ENCODE measurements around the gene ADH1A. TPM values are rescaled to one million over a fixed set of nuclear protein-coding genes. Genes with fewer than 3 reads are reported as not detected.

Gene ADH1A
- total RNA-seq, result 1 to 10 TPM in 1 of 4 donors, under 1 TPM in 1, not detected in 2; 0.54 to 1.4 TPM

GRCh38 chr4:99290848-99291786, at the start of gene ADH1A:
TSS of gene ADH1A (minus strand) at chr4:99290985. CDS start at chr4:99290914, 71 bp downstream.
- Histone ChIP-seq H3K27ac (no peak within 1 kb of the TSS), H3K4me3 (no peak within 1 kb of the TSS), H3K27me3 (no peaks in the 10 kb centered on the region), H3K4me1 (no peaks in the 10 kb centered on the region), H3K36me3 (peaks cover 0 to 4% of the 10 kb centered on the region in 2 donors), H3K9me3 (peaks cover 0 to 4% (median 0%) of the 10 kb centered on the region in 3 donors)
- WGBS, 2 donors (ENCODE audit: low coverage in 1 of 2), result 67 to 79% methylated on average over 2 to 3 of the region's 3 CpGs
- ATAC-seq, result no peak
- no peak for TF ChIP-seq POLR2A (IDR thresholded peaks at IDR 0.05)
- TF ChIP-seq POLR2AphosphoS5 (IDR thresholded peaks at IDR 0.05), result no peak
- TF ChIP-seq CTCF (IDR thresholded peaks at IDR 0.05), result no peak

GRCh38 chr4:99339172-99339571, 48.4 kb upstream of the ADH1A start:
- 95 to 100% methylated on average over 2 to 3 of the region's 3 CpGs for WGBS, 2 donors (ENCODE audit: low coverage in 1 of 2)
- H3K27me3 ChIP-seq, result no peaks in the 10 kb centered on the region
- no peak overlapping the region for H3K4me3 ChIP-seq
- H3K9me3 ChIP-seq, result no peaks in the 10 kb centered on the region
- no peaks in the 10 kb centered on the region for H3K36me3 ChIP-seq
- ATAC-seq, result no peak
- no peak overlapping the region for H3K27ac ChIP-seq
- peaks cover 0 to 6% (median 0%) of the 10 kb centered on the region in 3 donors for H3K4me1 ChIP-seq
- TF ChIP-seq POLR2AphosphoS5 (IDR thresholded peaks at IDR 0.05) (no peak), POLR2A (IDR thresholded peaks at IDR 0.05) (no peak), EP300 (IDR thresholded peaks at IDR 0.05) (no peak), CTCF (IDR thresholded peaks at IDR 0.05) (no peak)

GRCh38 chr4:99336553-99336952, 45.8 kb upstream of the ADH1A start:
- no peak for TF ChIP-seq EP300 (IDR thresholded peaks at IDR 0.05)
- TF ChIP-seq POLR2AphosphoS5 (IDR thresholded peaks at IDR 0.05), result no peak
- TF ChIP-seq CTCF (IDR thresholded peaks at IDR 0.05), result no peak
- no peak for TF ChIP-seq POLR2A (IDR thresholded peaks at IDR 0.05)
- WGBS, 2 donors (ENCODE audit: low coverage in 1 of 2), result 0 to 20% methylated on average over 3 to 4 of the region's 4 CpGs
- no peak for ATAC-seq
- peak overlapping the region in 1 of 4 donors; percentile 30 for H3K27ac ChIP-seq
- peaks cover 0 to 6% (median 0%) of the 10 kb centered on the region in 3 donors for H3K4me1 ChIP-seq
- H3K9me3 ChIP-seq, result no peaks in the 10 kb centered on the region
- no peak overlapping the region for H3K4me3 ChIP-seq
- no peaks in the 10 kb centered on the region for H3K27me3 ChIP-seq
- no peaks in the 10 kb centered on the region for H3K36me3 ChIP-seq

GRCh38 chr4:99334880-99335279, 44.1 kb upstream of the ADH1A start:
- WGBS, 2 donors (ENCODE audit: low coverage in 1 of 2), result 56 to 63% methylated on average over 1 of the region's 1 CpG
- TF ChIP-seq CTCF (IDR thresholded peaks at IDR 0.05) (no peak), POLR2AphosphoS5 (IDR thresholded peaks at IDR 0.05) (no peak), POLR2A (IDR thresholded peaks at IDR 0.05) (no peak), EP300 (IDR thresholded peaks at IDR 0.05) (no peak)
- Histone ChIP-seq H3K4me3 (no peak overlapping the region), H3K27me3 (no peaks in the 10 kb centered on the region), H3K36me3 (no peaks in the 10 kb centered on the region), H3K9me3 (peaks cover 0 to 1% (median 0%) of the 10 kb centered on the region in 3 donors), H3K27ac (no peak overlapping the region), H3K4me1 (peaks cover 0 to 9% (median 0%) of the 10 kb centered on the region in 3 donors)
- no peak for ATAC-seq
